Measurements from ENCODE around the gene KCNQ5.

The KCNQ5 gene

DNA sequence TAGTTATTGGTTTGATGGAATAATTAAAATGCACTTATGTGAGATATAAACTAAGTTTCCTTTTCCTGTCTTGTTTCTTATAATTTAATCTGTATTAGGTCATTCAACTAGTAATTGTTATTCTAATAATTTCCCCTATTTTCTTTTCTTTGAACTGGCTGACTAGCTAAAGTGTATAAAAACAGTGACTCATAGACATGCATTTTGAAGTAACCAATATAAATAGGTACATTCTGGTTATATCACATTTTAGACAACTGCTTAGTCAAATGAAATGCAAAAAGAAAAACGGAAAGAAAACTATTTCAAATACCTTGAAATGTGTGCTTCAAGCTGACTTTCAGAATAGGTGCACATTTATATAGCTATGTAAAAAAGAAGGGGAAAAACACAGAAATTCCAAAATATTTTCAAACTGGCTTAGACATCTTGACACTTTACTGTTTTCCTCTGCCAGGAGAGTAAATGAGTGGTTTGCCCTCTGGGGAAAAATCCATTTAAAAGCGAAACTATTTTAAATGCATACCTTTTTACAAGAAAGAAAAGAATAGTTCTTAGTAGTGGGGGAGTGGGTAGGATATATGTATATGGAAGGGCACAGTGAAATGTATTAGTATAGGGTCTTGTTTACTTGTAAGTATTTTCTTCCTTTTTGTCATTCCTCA, 28.3 kb downstream of the KCNQ5 start:
- H3K79me2 ChIP-seq (ENCODE audit: low read length), result peaks cover 27% of the 10 kb centered on the region
- H3K4me1 ChIP-seq (ENCODE audit: low read length), result peaks cover 67% of the 10 kb centered on the region
- H3K36me3 ChIP-seq (replicated peaks; ENCODE audit: low read depth, low read length), result peaks cover 7% of the 10 kb centered on the region
- H3K4me2 ChIP-seq (ENCODE audit: low read length), result peak overlapping the region; percentile 90
- 0 out of 2 replicates have a peak overlapping the region, but pooled peaks have one; percentile 0 for H3K9ac ChIP-seq (ENCODE audit: low read length)
- H3K27me3 ChIP-seq (ENCODE audit: low read depth, low read length), result peaks cover 7% of the 10 kb centered on the region
- H3K9me3 ChIP-seq (ENCODE audit: insufficient read depth, low read length), result no peaks in the 10 kb centered on the region
- no peak overlapping the region for H2AFZ ChIP-seq (ENCODE audit: low read depth, low read length)
- H3K27ac ChIP-seq (ENCODE audit: low read length), result peak overlapping the region; percentile 12; the same call in 1 of the 2 replicates
- peak overlapping the region; percentile 69 for H3K4me3 ChIP-seq (ENCODE audit: low read length)
- peaks cover 33% of the 10 kb centered on the region for H4K20me1 ChIP-seq (ENCODE audit: insufficient read depth, low read length)
- TF ChIP-seq, protein P1, sequence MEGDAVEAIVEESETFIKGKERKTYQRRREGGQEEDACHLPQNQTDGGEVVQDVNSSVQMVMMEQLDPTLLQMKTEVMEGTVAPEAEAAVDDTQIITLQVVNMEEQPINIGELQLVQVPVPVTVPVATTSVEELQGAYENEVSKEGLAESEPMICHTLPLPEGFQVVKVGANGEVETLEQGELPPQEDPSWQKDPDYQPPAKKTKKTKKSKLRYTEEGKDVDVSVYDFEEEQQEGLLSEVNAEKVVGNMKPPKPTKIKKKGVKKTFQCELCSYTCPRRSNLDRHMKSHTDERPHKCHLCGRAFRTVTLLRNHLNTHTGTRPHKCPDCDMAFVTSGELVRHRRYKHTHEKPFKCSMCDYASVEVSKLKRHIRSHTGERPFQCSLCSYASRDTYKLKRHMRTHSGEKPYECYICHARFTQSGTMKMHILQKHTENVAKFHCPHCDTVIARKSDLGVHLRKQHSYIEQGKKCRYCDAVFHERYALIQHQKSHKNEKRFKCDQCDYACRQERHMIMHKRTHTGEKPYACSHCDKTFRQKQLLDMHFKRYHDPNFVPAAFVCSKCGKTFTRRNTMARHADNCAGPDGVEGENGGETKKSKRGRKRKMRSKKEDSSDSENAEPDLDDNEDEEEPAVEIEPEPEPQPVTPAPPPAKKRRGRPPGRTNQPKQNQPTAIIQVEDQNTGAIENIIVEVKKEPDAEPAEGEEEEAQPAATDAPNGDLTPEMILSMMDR (IDR thresholded peaks at IDR 0.05; ENCODE audit: low read depth, low read length), result no peak
- TF ChIP-seq EZH2phosphoT487 (IDR thresholded peaks at IDR 0.05; ENCODE audit: low read depth), result no peak

DNA sequence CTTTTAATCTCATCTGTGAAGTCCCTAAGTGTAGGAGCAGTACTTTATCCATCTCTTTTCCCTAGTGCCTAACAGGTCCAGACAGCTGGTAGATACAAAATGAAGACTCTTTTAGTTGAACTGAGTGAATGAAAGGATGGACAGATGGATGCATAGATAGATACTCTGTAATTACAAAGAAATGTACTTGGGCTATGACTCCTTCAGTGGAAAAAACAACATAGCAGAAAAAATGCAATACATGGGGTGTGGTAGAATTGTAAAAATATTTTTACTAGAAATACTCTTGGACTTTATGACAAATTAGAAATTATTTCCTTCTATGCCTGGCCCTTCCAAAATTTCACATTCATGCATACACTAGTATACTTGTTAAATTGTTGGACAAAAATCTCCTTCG, 29.3 kb downstream of the KCNQ5 start:
- Histone ChIP-seq H4K20me1 (ENCODE audit: insufficient read depth, low read length) (peaks cover 38% of the 10 kb centered on the region), H3K79me2 (ENCODE audit: low read length) (peaks cover 34% of the 10 kb centered on the region), H3K9ac (ENCODE audit: low read length) (no peak overlapping the region), H3K4me2 (ENCODE audit: low read length) (peak overlapping the region; percentile 90), H3K4me3 (ENCODE audit: low read length) (no peak overlapping the region), H3K27ac (ENCODE audit: low read length) (no peak overlapping the region), H3K27me3 (ENCODE audit: low read depth, low read length) (peaks cover 10% of the 10 kb centered on the region), H3K36me3 (replicated peaks; ENCODE audit: low read depth, low read length) (peaks cover 10% of the 10 kb centered on the region), H3K9me3 (ENCODE audit: insufficient read depth, low read length) (no peaks in the 10 kb centered on the region), H3K4me1 (ENCODE audit: low read length) (peaks cover 70% of the 10 kb centered on the region), H2AFZ (ENCODE audit: low read depth, low read length) (no peak overlapping the region)
- TF ChIP-seq EZH2phosphoT487 (IDR thresholded peaks at IDR 0.05; ENCODE audit: low read depth), result no peak
- TF ChIP-seq, protein P1 (IDR thresholded peaks at IDR 0.05; ENCODE audit: low read depth, low read length), result no peak

DNA sequence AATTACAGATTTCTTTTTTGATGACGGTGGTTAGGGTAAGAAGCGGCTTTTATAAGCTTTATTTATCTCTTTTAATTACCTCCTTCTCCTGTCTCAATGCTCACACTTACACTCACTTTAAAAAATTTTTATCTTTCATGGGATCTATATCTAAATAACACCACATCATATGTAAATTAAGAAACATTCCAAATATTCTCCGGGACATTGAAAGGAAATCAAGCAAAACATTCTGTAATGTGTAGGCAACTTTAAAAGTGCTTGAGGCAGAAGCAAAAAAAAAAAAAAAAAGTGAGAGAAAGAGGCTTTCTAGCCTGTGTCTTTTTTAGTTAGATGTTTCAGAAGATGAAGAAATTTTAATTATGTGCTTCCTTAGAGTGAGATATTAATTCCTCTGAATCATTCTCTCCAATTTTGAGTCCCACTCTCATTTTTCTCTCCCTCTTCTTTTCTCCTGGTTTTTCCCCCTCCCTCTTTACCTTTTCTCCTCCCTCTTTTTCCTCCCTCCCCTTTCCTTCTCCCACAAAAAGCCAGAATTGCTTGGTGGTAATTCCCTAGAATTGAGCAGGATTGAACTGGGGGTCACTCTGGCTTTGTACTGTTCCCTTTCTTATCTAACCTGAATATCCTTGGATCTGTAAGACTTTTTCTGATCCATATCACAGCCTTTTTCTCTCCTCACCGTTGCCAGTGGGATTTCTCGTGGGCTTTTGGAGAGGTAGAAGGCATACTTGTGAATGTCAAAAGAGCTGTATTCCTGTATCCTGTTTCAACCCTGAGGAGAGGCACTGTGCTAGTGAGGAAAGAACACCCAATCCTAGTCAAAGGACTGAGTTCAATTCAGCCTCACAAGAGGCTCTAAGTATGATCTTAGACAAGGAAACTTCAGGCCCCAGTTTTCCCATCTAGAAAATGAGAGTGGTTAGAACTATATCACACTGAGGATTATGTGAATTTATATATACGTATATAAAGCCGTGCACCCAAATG, 30.4 kb downstream of the KCNQ5 start:
- Histone ChIP-seq H3K4me1 (ENCODE audit: low read length) (peaks cover 70% of the 10 kb centered on the region), H3K36me3 (replicated peaks; ENCODE audit: low read depth, low read length) (peaks cover 6% of the 10 kb centered on the region), H3K79me2 (ENCODE audit: low read length) (peaks cover 34% of the 10 kb centered on the region), H3K27me3 (ENCODE audit: low read depth, low read length) (peaks cover 10% of the 10 kb centered on the region), H4K20me1 (ENCODE audit: insufficient read depth, low read length) (peaks cover 38% of the 10 kb centered on the region), H3K9me3 (ENCODE audit: insufficient read depth, low read length) (no peaks in the 10 kb centered on the region), H3K27ac (ENCODE audit: low read length) (no peak overlapping the region), H3K9ac (ENCODE audit: low read length) (no peak overlapping the region), H3K4me3 (ENCODE audit: low read length) (no peak overlapping the region), H3K4me2 (ENCODE audit: low read length) (peak overlapping the region; percentile 70), H2AFZ (ENCODE audit: low read depth, low read length) (no peak overlapping the region)
- no peak for TF ChIP-seq EZH2phosphoT487 (IDR thresholded peaks at IDR 0.05; ENCODE audit: low read depth)
- TF ChIP-seq, protein P1 (IDR thresholded peaks at IDR 0.05; ENCODE audit: low read depth, low read length), result no peak

DNA sequence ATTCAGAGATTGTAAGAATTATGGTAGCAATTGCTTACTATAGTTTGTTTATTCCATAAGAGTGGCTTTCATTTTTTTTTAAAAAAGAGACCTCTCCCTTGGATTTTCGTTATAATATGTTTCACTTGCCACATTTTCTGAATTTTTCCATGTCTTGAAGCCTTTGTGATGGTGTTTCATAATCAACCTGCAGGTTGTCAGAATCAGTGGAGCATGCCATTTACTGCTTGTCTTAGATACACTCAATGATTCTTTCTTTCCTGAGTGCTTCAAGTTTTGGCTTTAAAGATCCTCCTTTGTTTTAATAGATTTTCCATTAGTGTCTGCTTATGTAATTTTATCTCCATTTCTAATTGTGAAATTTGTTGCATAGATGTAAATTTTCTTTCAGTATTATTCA, 31.2 kb downstream of the KCNQ5 start:
- H2AFZ ChIP-seq (ENCODE audit: low read depth, low read length), result no peak overlapping the region
- TF ChIP-seq, protein P1 (IDR thresholded peaks at IDR 0.05; ENCODE audit: low read depth, low read length), result no peak
- TF ChIP-seq EZH2phosphoT487 (IDR thresholded peaks at IDR 0.05; ENCODE audit: low read depth), result no peak
- peaks cover 4% of the 10 kb centered on the region for H3K36me3 ChIP-seq (replicated peaks; ENCODE audit: low read depth, low read length)
- H3K4me3 ChIP-seq (ENCODE audit: low read length), result peak overlapping the region; percentile 14; the same call in 1 of the 2 replicates
- H3K9ac ChIP-seq (ENCODE audit: low read length), result no peak overlapping the region
- no peaks in the 10 kb centered on the region for H3K9me3 ChIP-seq (ENCODE audit: insufficient read depth, low read length)
- peaks cover 34% of the 10 kb centered on the region for H3K79me2 ChIP-seq (ENCODE audit: low read length)
- H4K20me1 ChIP-seq (ENCODE audit: insufficient read depth, low read length), result peaks cover 38% of the 10 kb centered on the region
- H3K4me1 ChIP-seq (ENCODE audit: low read length), result peaks cover 78% of the 10 kb centered on the region
- H3K27me3 ChIP-seq (ENCODE audit: low read depth, low read length), result peaks cover 8% of the 10 kb centered on the region
- peak overlapping the region; percentile 70 for H3K4me2 ChIP-seq (ENCODE audit: low read length)
- no peak overlapping the region for H3K27ac ChIP-seq (ENCODE audit: low read length)
